ENCODE measurements around the gene FBXO30.

FBXO30 gene

GRCh38 chr6:145814501-145815308 lies at the start of gene FBXO30:
Gene FBXO30, minus strand, starts transcription at chr6:145814795. Its CDS starts 8,390 bp downstream, at chr6:145806405.
- peak; percentile 87 for DNase-seq

- DNase-seq, result no peak
These were observed 49.5 kb upstream of the FBXO30 start for GRCh38 chr6:145863988-145864616.

- no peak for DNase-seq
These were observed 48.8 kb upstream of the FBXO30 start for GRCh38 chr6:145863366-145863765.

- no peak for DNase-seq
These were observed 46.0 kb upstream of the FBXO30 start for GRCh38 chr6:145860562-145860961.

- no peak for DNase-seq
These were observed 36.1 kb upstream of the FBXO30 start for GRCh38 chr6:145850671-145851070.

GRCh38 chr6:145848541-145848940 lies 33.9 kb upstream of the FBXO30 start:
- no peak for DNase-seq

- peak in 1 of 2 donors; percentile 24 for DNase-seq
These were observed 31.0 kb upstream of the FBXO30 start for GRCh38 chr6:145845557-145845956.

- no peak for DNase-seq
These were observed 30.4 kb upstream of the FBXO30 start for GRCh38 chr6:145844933-145845540.

GRCh38 chr6:145842693-145843546 lies 28.3 kb upstream of the FBXO30 start:
- DNase-seq, result no peak

- no peak for DNase-seq
These were observed 27.1 kb upstream of the FBXO30 start for GRCh38 chr6:145841668-145842067.

- no peak for DNase-seq
These were observed 25.1 kb upstream of the FBXO30 start for GRCh38 chr6:145839653-145840052.

- no peak for DNase-seq
These were observed 23.7 kb upstream of the FBXO30 start for GRCh38 chr6:145838305-145838704.

- DNase-seq, result no peak
These were observed 22.2 kb upstream of the FBXO30 start for GRCh38 chr6:145836772-145837171.

- DNase-seq, result no peak
These were observed 21.6 kb upstream of the FBXO30 start for GRCh38 chr6:145836170-145836569.

- no peak for DNase-seq
These were observed 16.0 kb upstream of the FBXO30 start for GRCh38 chr6:145830612-145831011.

GRCh38 chr6:145829950-145830349 lies 15.4 kb upstream of the FBXO30 start:
- DNase-seq, result no peak

- DNase-seq, result no peak
These were observed 14.5 kb upstream of the FBXO30 start for GRCh38 chr6:145829102-145829501.

GRCh38 chr6:145824344-145824743 lies 9.7 kb upstream of the FBXO30 start:
- no peak for DNase-seq

GRCh38 chr6:145823328-145823944 lies 8.8 kb upstream of the FBXO30 start:
- DNase-seq, result no peak

GRCh38 chr6:145822456-145822855 lies 7.9 kb upstream of the FBXO30 start:
- DNase-seq, result no peak

- peak in 1 of 2 donors; percentile 13 for DNase-seq
These were observed 5.4 kb upstream of the FBXO30 start for GRCh38 chr6:145819994-145820393.

GRCh38 chr6:145818796-145819195 lies 4.2 kb upstream of the FBXO30 start:
- no peak for DNase-seq

- no peak for DNase-seq
These were observed 1.8 kb upstream of the FBXO30 start for GRCh38 chr6:145816392-145816791.

All from CD4-positive, alpha-beta T cell treated with Interleukin-1 beta for 1 hour (primary cell).